ENCODE results near the gene IRF2BPL.

IRF2BPL gene

GRCh38 chr14:77028384-77029231 lies at the start of gene IRF2BPL:
IRF2BPL (minus strand) TSS chr14:77028708; CDS start chr14:77027792, 916 bp downstream.
- peak; percentile 94 for DNase-seq

- no peak for DNase-seq
Observed at GRCh38 chr14:77077040-77077439, 48.5 kb upstream of the IRF2BPL start.

GRCh38 chr14:77076113-77076631 lies 47.7 kb upstream of the IRF2BPL start:
- DNase-seq, result no peak

- no peak for DNase-seq
Observed at GRCh38 chr14:77074969-77075368, 46.5 kb upstream of the IRF2BPL start.

- no peak for DNase-seq
Observed at GRCh38 chr14:77071938-77072388, 43.5 kb upstream of the IRF2BPL start.

GRCh38 chr14:77069551-77069950 lies 41.0 kb upstream of the IRF2BPL start:
- no peak for DNase-seq

- DNase-seq, result no peak
Observed at GRCh38 chr14:77068517-77069200, 40.2 kb upstream of the IRF2BPL start.

GRCh38 chr14:77067632-77068516 lies 39.4 kb upstream of the IRF2BPL start:
- DNase-seq, result peak; percentile 76

- DNase-seq, result no peak
Observed at GRCh38 chr14:77066578-77067172, 38.2 kb upstream of the IRF2BPL start.

GRCh38 chr14:77065851-77066577 lies 37.5 kb upstream of the IRF2BPL start:
- DNase-seq, result no peak

GRCh38 chr14:77064521-77065178 lies 36.1 kb upstream of the IRF2BPL start:
- DNase-seq, result no peak

- no peak for DNase-seq
Observed at GRCh38 chr14:77063571-77064171, 35.2 kb upstream of the IRF2BPL start.

- no peak for DNase-seq
Observed at GRCh38 chr14:77062261-77062660, 33.8 kb upstream of the IRF2BPL start.

- DNase-seq, result no peak
Observed at GRCh38 chr14:77061630-77062257, 33.2 kb upstream of the IRF2BPL start.

GRCh38 chr14:77059276-77059915 lies 30.9 kb upstream of the IRF2BPL start:
- no peak for DNase-seq

GRCh38 chr14:77058785-77059184 lies 30.3 kb upstream of the IRF2BPL start:
- no peak for DNase-seq

GRCh38 chr14:77058117-77058516 lies 29.6 kb upstream of the IRF2BPL start:
- no peak for DNase-seq

- no peak for DNase-seq
Observed at GRCh38 chr14:77055981-77056380, 27.5 kb upstream of the IRF2BPL start.

- DNase-seq, result no peak
Observed at GRCh38 chr14:77055306-77055705, 26.8 kb upstream of the IRF2BPL start.

Measured in NCI-H1105 (cell line).